GM23338 (cell line): ENCODE measurements around the gene STPG4. TPM values are rescaled to one million over a fixed set of nuclear protein-coding genes. Genes with fewer than 3 reads are reported as not detected.

Experiments used
- CREB1 ChIP-seq: fragments of 250-450 bp; sonication (Bioruptor Pico); IDR thresholded peaks from 2 replicates; pipeline ENCODE4 v1.5.0; 2020; ENCODE audit warnings: low read depth, mild to moderate bottlenecking, moderate library complexity
- CTCF ChIP-seq, 2 experiments: fragments of 200-600 bp in 1 of 2; sonication (generic) in 1 of 2; conservative IDR thresholded peaks; 2 replicates each; pipeline versions ENCODE4 v1.5.1 to v1.6.1; 2016 to 2017; ENCODE audit warnings: antibody characterized with exemption in 2 of 2, low read depth in 2 of 2, mild to moderate bottlenecking in 2 of 2, moderate library complexity in 1 of 2
- EZH2 ChIP-seq: fragments of 200-600 bp; sonication (generic); IDR thresholded peaks from one replicate; pipeline ENCODE4 v1.8.0; 2017; ENCODE audit warnings: antibody characterized with exemption, mild to moderate bottlenecking, low read depth; ENCODE audit not compliant: unreplicated experiment
- EZH2phosphoT487 ChIP-seq: fragments of 200-600 bp; sonication (generic); IDR thresholded peaks from one replicate; pipeline ENCODE4 v1.8.1; 2018; ENCODE audit warnings: antibody characterized with exemption; ENCODE audit not compliant: unreplicated experiment
- JUNB ChIP-seq: IDR thresholded peaks from one replicate; pipeline ENCODE4 v1.6.1; 2016; ENCODE audit warnings: antibody characterized with exemption; ENCODE audit not compliant: unreplicated experiment
- NANOG ChIP-seq: IDR thresholded peaks from 2 replicates; pipeline ENCODE4 v1.6.1; 2016; ENCODE audit warnings: antibody characterized with exemption, borderline replicate concordance
- POLR2AphosphoS5 ChIP-seq: IDR thresholded peaks from 2 replicates; pipeline ENCODE4 v1.6.1; 2016; ENCODE audit warnings: antibody characterized with exemption, low read depth
- ZNF331 ChIP-seq: fragments of 250-450 bp; sonication (Bioruptor Pico); IDR thresholded peaks from 2 replicates; pipeline ENCODE4 v1.5.0; 2020; ENCODE audit warnings: low read depth, mild to moderate bottlenecking, moderate library complexity
- ZNF462 ChIP-seq: fragments of 250-450 bp; sonication (Bioruptor Pico); IDR thresholded peaks from 2 replicates; pipeline ENCODE4 v1.5.0; 2020; ENCODE audit warnings: mild to moderate bottlenecking, moderate library complexity
- polyA plus RNA-seq: library from polyadenylated mRNA; unstranded; fragments of >200 nt; fragmentation: Nextera tagmentation; extraction: Ambion mirVana; gene quantifications from 2 replicates; pipeline ENCODE4 v1.2.1, GENCODE V29; 2016
- total RNA-seq: library from RNA; depleted of rRNA; stranded (reverse); fragments of >200 nt; shearing (Covaris generic); gene quantifications from 2 replicates; pipeline ENCODE4 v1.2.3, GENCODE V29; 2014

Gene STPG4
- total and polyA plus RNA-seq, 2 experiments from 2014 or later = 0.28 TPM; not detected in 1

GRCh38 chr2:47039913-47040562 is 115.1 kb downstream of the STPG4 start (continued):
- TF ChIP-seq ZNF462 (CRISPR knock-in tag) = no peak
- TF ChIP-seq EZH2phosphoT487 = no peak
- TF ChIP-seq JUNB = no peak
- no peak for TF ChIP-seq POLR2AphosphoS5
- TF ChIP-seq CREB1 = no peak
- TF ChIP-seq NANOG = no peak
- no peak for TF ChIP-seq EZH2
- no peak for TF ChIP-seq ZNF331 (CRISPR knock-in tag)
- TF ChIP-seq CTCF (conservative IDR thresholded peaks at IDR 0.05; ENCODE audit: low read depth in 2 of 2) = no peak
